Thyroid gland (tissue), 4 donors: ENCODE measurements around the gene TPD52L1.

Experiments used
- CTCF ChIP-seq, 6 experiments: fragments of 200-600 bp in 3 of 6; fragments of 450-650 bp in 3 of 6; sonication (generic) in 3 of 6; IDR thresholded peaks; one replicate each; pipeline ENCODE4 v1.5.1; 2016 to 2019; ENCODE audit warnings: antibody characterized with exemption in 6 of 6, mild to moderate bottlenecking in 2 of 6, inconsistent platforms in 1 of 6, moderate library complexity in 1 of 6
- POLR2A ChIP-seq, 2 donors: fragments of 450-650 bp; IDR thresholded peaks; one replicate each; pipeline ENCODE4 v1.6.1; 2017; ENCODE audit warnings: antibody characterized with exemption in 2 of 2, mild to moderate bottlenecking in 2 of 2, moderate library complexity in 1 of 2

- TF ChIP-seq CTCF (IDR thresholded peaks at IDR 0.05) (peak in 1 of 6 experiments; percentile 23), POLR2A (IDR thresholded peaks at IDR 0.05) (no peak)
Measured at GRCh38 chr6:125220712-125221111, 67.1 kb downstream of the TPD52L1 start.
